ENCODE measurements around the gene LASP1.

- TF ChIP-seq, protein P1, sequence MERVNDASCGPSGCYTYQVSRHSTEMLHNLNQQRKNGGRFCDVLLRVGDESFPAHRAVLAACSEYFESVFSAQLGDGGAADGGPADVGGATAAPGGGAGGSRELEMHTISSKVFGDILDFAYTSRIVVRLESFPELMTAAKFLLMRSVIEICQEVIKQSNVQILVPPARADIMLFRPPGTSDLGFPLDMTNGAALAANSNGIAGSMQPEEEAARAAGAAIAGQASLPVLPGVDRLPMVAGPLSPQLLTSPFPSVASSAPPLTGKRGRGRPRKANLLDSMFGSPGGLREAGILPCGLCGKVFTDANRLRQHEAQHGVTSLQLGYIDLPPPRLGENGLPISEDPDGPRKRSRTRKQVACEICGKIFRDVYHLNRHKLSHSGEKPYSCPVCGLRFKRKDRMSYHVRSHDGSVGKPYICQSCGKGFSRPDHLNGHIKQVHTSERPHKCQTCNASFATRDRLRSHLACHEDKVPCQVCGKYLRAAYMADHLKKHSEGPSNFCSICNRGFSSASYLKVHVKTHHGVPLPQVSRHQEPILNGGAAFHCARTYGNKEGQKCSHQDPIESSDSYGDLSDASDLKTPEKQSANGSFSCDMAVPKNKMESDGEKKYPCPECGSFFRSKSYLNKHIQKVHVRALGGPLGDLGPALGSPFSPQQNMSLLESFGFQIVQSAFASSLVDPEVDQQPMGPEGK (CRISPR knock-in tag; IDR thresholded peaks at IDR 0.05; ENCODE audit: borderline replicate concordance), result no peak
- TF ChIP-seq, protein P2, sequence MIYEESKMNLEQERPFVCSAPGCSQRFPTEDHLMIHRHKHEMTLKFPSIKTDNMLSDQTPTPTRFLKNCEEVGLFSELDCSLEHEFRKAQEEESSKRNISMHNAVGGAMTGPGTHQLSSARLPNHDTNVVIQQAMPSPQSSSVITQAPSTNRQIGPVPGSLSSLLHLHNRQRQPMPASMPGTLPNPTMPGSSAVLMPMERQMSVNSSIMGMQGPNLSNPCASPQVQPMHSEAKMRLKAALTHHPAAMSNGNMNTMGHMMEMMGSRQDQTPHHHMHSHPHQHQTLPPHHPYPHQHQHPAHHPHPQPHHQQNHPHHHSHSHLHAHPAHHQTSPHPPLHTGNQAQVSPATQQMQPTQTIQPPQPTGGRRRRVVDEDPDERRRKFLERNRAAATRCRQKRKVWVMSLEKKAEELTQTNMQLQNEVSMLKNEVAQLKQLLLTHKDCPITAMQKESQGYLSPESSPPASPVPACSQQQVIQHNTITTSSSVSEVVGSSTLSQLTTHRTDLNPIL (CRISPR knock-in tag; IDR thresholded peaks at IDR 0.05; ENCODE audit: low read depth), result no peak
- TF ChIP-seq TOX (CRISPR knock-in tag; IDR thresholded peaks at IDR 0.05; ENCODE audit: borderline replicate concordance), result no peak
- TF ChIP-seq CSDC2 (CRISPR knock-in tag; IDR thresholded peaks at IDR 0.05), result no peak
- TF ChIP-seq PPARA (CRISPR knock-in tag; IDR thresholded peaks at IDR 0.05; ENCODE audit: borderline replicate concordance), result no peak
- no peak for TF ChIP-seq GLIS3 (CRISPR knock-in tag; IDR thresholded peaks at IDR 0.05)
- no peak for TF ChIP-seq ZFP30 (CRISPR knock-in tag; IDR thresholded peaks at IDR 0.05)
- TF ChIP-seq ZNF70 (CRISPR knock-in tag; IDR thresholded peaks at IDR 0.05), result no peak
These were observed 100.3 kb downstream of the LASP1 start for GRCh38 chr17:38970128-38970527.

Data from SK-N-SH treated with all-trans-retinoic acid at 6 μM for 48 hours (cell line).